ENCODE measurements around the gene SLC25A11.

- TF ChIP-seq CTCF (IDR thresholded peaks at IDR 0.05) (no peak), POLR2A (IDR thresholded peaks at IDR 0.05) (no peak)
Measured at GRCh38 chr17:4937553-4937952, 2.3 kb downstream of the SLC25A11 start.
